Lower lobe of right lung (tissue), 2 donors: ENCODE data around the gene HSPBP1. TPM values are rescaled to one million over a fixed set of nuclear protein-coding genes. Genes with fewer than 3 reads are reported as not detected.

Experiments used
- ATAC-seq, 2 donors: fragments of 200-7000 bp; cut with Tn5 transposase; one replicate each; pipeline ENCODE4 v1.9.1; 2020 to 2022; ENCODE audit warnings: mild to moderate bottlenecking in 2 of 2, moderate library complexity in 2 of 2
- DNase-seq: peaks from one replicate; pipeline ENCODE4 v3.0.0-alpha.2; 2020
- H3K27ac ChIP-seq: fragments of 200-600 bp; one replicate; pipeline ENCODE4 v1.8.0; 2022
- H3K27me3 ChIP-seq: fragments of 200-600 bp; one replicate; pipeline ENCODE4 v1.8.0; 2022; ENCODE audit warnings: low read depth
- H3K36me3 ChIP-seq: fragments of 200-600 bp; one replicate; pipeline ENCODE4 v1.8.0; 2022; ENCODE audit warnings: mild to moderate bottlenecking
- H3K4me1 ChIP-seq: fragments of 200-600 bp; one replicate; pipeline ENCODE4 v1.8.0; 2022
- H3K4me3 ChIP-seq: fragments of 200-600 bp; one replicate; pipeline ENCODE4 v1.8.0; 2022; ENCODE audit warnings: mild to moderate bottlenecking
- H3K9me3 ChIP-seq: fragments of 200-600 bp; one replicate; pipeline ENCODE4 v1.8.0; 2022
- intact Hi-C: fragments of 100-400 bp; cut with DNase I; formaldehyde crosslinking; loops from one replicate; pipeline ENCODE4 v1.11.0; 2022
- total RNA-seq: library from RNA; stranded (reverse); fragmentation: NEBNext Ultra II Directional; extraction: Animal tissue kit (Norgen Biotek cat#: 25700); gene quantifications from one replicate; pipeline ENCODE4 v1.2.1, GENCODE V29; 2021
- TF ChIP-seq, protein P1 (sequence below): fragments of 200-600 bp; IDR thresholded peaks from one replicate; pipeline ENCODE4 v1.8.0; 2022; ENCODE audit warnings: antibody characterized with exemption, mild to moderate bottlenecking
- donor health status: DM: no; HTN: yes; CAD: no; lungs with severe emphysema.

HSPBP1 gene
- total RNA-seq, 1 donor from 2014 or later = 23.9 TPM

- intact Hi-C loops = no loop called here
- ATAC-seq (no peak), DNase-seq (no peak)
- no peaks in the 10 kb centered on the region for H3K27me3 ChIP-seq
- peaks cover 8% of the 10 kb centered on the region for H3K4me1 ChIP-seq
- no peaks in the 10 kb centered on the region for H3K36me3 ChIP-seq
- H3K27ac ChIP-seq = no peak overlapping the region
- H3K9me3 ChIP-seq = no peaks in the 10 kb centered on the region
- TF ChIP-seq, protein P1, sequence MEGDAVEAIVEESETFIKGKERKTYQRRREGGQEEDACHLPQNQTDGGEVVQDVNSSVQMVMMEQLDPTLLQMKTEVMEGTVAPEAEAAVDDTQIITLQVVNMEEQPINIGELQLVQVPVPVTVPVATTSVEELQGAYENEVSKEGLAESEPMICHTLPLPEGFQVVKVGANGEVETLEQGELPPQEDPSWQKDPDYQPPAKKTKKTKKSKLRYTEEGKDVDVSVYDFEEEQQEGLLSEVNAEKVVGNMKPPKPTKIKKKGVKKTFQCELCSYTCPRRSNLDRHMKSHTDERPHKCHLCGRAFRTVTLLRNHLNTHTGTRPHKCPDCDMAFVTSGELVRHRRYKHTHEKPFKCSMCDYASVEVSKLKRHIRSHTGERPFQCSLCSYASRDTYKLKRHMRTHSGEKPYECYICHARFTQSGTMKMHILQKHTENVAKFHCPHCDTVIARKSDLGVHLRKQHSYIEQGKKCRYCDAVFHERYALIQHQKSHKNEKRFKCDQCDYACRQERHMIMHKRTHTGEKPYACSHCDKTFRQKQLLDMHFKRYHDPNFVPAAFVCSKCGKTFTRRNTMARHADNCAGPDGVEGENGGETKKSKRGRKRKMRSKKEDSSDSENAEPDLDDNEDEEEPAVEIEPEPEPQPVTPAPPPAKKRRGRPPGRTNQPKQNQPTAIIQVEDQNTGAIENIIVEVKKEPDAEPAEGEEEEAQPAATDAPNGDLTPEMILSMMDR = no peak
- no peak overlapping the region for H3K4me3 ChIP-seq
Observed at GRCh38 chr19:55300886-55301458, 21.1 kb upstream of the HSPBP1 start.

DNA sequence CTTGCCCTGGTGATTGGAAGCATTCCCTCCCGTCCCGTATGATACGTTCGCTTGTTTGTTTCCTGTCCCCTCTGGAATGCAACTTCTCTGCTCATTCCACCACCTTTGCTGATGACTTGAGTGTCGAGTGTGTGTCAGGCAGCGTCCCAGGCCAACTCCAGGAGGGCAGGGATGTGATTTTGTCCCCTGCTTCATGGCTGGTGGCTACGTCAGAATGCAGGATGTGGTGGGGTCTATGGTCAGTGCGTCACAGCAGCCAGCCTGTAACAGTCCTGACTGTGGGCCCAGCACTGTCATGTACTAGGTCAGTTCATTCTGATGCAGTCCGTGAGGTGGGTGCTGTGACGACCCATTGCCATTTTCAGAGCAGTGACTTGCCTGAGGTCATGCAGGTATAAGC is 20.1 kb upstream of the HSPBP1 start:
- Histone ChIP-seq H3K4me3 (no peak overlapping the region), H3K9me3 (no peaks in the 10 kb centered on the region), H3K4me1 (peaks cover 8% of the 10 kb centered on the region), H3K27me3 (no peaks in the 10 kb centered on the region), H3K27ac (no peak overlapping the region), H3K36me3 (no peaks in the 10 kb centered on the region)
- ATAC-seq (no peak), DNase-seq (no peak)
- TF ChIP-seq, protein P1 = no peak
- intact Hi-C loops = no loop called here

- no peak for ATAC-seq
- TF ChIP-seq, protein P1 = no peak
- intact Hi-C loops = no loop called here
- no peaks in the 10 kb centered on the region for H3K36me3 ChIP-seq
- H3K4me3 ChIP-seq = no peak overlapping the region
- peaks cover 8% of the 10 kb centered on the region for H3K4me1 ChIP-seq
- H3K27ac ChIP-seq = no peak overlapping the region
- H3K9me3 ChIP-seq = no peaks in the 10 kb centered on the region
- no peaks in the 10 kb centered on the region for H3K27me3 ChIP-seq
- DNase-seq = no peak
Observed at GRCh38 chr19:55297267-55297666, 17.4 kb upstream of the HSPBP1 start.

GRCh38 chr19:55289117-55289796 is 9.3 kb upstream of the HSPBP1 start:
- H3K4me1 ChIP-seq = no peaks in the 10 kb centered on the region
- intact Hi-C loops = no loop called here
- ATAC-seq = no peak
- no peaks in the 10 kb centered on the region for H3K36me3 ChIP-seq
- H3K27me3 ChIP-seq = no peaks in the 10 kb centered on the region
- H3K27ac ChIP-seq = no peak overlapping the region
- H3K9me3 ChIP-seq = no peaks in the 10 kb centered on the region
- H3K4me3 ChIP-seq = no peak overlapping the region
- TF ChIP-seq, protein P1 = no peak
- no peak for DNase-seq

DNA sequence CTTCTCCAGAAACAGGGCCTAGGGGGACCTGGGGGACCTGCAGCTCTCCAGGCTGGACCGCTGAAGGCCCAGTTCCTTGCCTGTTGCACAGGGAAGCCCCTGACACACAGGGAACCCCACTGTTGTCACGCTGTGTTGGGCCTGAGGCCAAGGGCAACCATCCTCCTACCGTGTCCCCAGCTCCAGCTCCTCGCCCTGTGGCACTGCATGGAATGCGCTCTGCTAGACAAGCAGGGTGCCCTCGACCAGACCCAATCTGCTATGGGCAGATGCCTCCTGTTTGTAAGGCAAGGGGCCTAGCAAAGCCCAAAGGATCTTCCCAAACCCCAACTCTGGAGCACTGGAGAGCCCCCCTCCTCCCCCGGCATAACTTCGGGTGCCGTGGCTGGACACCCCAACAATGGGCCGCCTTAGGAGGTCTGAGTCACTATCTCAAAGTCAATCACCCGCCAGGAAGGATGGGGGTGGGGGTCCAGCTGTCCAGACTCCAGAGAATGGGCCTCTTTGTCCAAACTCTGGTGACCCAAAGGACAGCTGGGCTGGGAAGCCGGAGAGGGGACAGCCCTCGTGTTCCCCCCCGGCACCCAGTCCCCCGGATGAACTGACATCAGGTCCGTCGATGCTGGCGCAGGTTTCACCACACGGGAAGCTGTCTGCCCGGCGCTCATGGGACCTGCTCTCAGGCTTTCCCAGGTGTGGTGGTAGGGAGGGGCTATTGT is 7.6 kb upstream of the HSPBP1 start:
- TF ChIP-seq, protein P1 = no peak
- Histone ChIP-seq H3K27ac (no peak overlapping the region), H3K9me3 (no peaks in the 10 kb centered on the region), H3K36me3 (no peaks in the 10 kb centered on the region), H3K27me3 (peaks cover 11% of the 10 kb centered on the region), H3K4me3 (no peak overlapping the region), H3K4me1 (no peaks in the 10 kb centered on the region)
- intact Hi-C loops = no loop called here
- ATAC-seq (no peak), DNase-seq (no peak)
